Thymus (tissue), 11 donors: ENCODE measurements around the gene EYS. TPM values are rescaled to one million over a fixed set of nuclear protein-coding genes. Genes with fewer than 3 reads are reported as not detected.
"Not testable (repeated sequence)": the region's sequence is repeated elsewhere in the genome, so short reads cannot be mapped to it uniquely, and the experiment has no call there.

Experiments
- DNase-seq, 9 donors: peaks; one replicate each; pipeline ENCODE4 v3.0.0-alpha.2; 2013; ENCODE audit warnings: low spot score in 9 of 9, low read depth in 6 of 9, missing footprints in 1 of 9
- H3K27ac ChIP-seq, 2 donors: one replicate each; pipeline ENCODE4 v1.5.1; 2013; ENCODE audit warnings: control low read depth in 1 of 2, low read depth in 1 of 2, low read length in 1 of 2, mild to moderate bottlenecking in 1 of 2, moderate library complexity in 1 of 2
- H3K27me3 ChIP-seq, 2 donors: one replicate each; pipeline ENCODE4 v1.5.1; 2013; ENCODE audit warnings: low read length in 1 of 2; ENCODE audit not compliant: control insufficient read depth in 2 of 2, insufficient read depth in 1 of 2
- H3K36me3 ChIP-seq, 2 donors: one replicate each; pipeline ENCODE4 v1.5.1; 2013; ENCODE audit warnings: low read length in 1 of 2, mild to moderate bottlenecking in 1 of 2, moderate library complexity in 1 of 2; ENCODE audit not compliant: control insufficient read depth in 2 of 2, insufficient read depth in 2 of 2
- H3K4me1 ChIP-seq, 2 donors: one replicate each; pipeline ENCODE4 v1.5.1; 2013; ENCODE audit warnings: low read length in 2 of 2; ENCODE audit not compliant: control insufficient read depth in 2 of 2, insufficient read depth in 2 of 2
- H3K4me3 ChIP-seq, 2 donors: one replicate each; pipeline ENCODE4 v1.5.1; 2013; ENCODE audit warnings: low read length in 2 of 2, control low read depth in 1 of 2, mild to moderate bottlenecking in 1 of 2
- H3K9me3 ChIP-seq, 2 donors: one replicate each; pipeline ENCODE4 v1.5.1; 2013; ENCODE audit warnings: low read length in 1 of 2, mild to moderate bottlenecking in 1 of 2; ENCODE audit not compliant: control insufficient read depth in 2 of 2, insufficient read depth in 1 of 2
- WGBS: extraction: QIAGEN DNeasy Blood & Tissue Kit; methylation state at CpG from one replicate; pipeline ENCODE4 v1.1.7; 2013; 5-methylcytosine and 5-hydroxymethylcytosine counted together
- polyA plus RNA-seq: library from polyadenylated mRNA; stranded (reverse); fragments of 200-250 nt; gene quantifications from one replicate; pipeline ENCODE4 v1.2.3, GENCODE V29; 2013
- total RNA-seq: library from RNA; stranded (reverse); fragments of 120-200 nt; gene quantifications from one replicate; pipeline ENCODE4 v1.2.4, GENCODE V29; 2013
- donor health status: healthy.

EYS gene
- total and polyA plus RNA-seq, 2 donors = 0.05 to 0.28 TPM

DNA sequence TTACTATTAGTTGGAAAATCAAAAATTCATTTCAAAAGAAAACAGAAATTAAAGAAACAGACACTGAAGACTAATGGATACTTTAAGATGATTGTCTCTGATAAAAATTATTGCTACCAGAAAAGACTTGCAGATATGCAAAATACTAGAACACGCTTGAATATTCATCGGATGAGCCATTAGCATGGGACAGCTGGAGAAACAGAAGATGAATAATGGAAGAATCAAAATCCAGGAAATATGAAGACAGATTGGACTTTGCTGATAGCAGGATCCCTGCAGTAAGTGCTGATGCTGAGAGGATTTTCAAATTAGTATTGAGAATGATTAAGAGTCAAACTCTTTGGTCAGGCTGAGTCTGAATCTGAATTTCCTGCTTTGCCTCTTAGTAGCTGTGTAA is 169.4 kb downstream of the EYS start:
- no peak overlapping the region for H3K4me3 ChIP-seq
- no peak for DNase-seq
- H3K4me1 ChIP-seq = no peaks in the 10 kb centered on the region
- no peak overlapping the region for H3K27ac ChIP-seq
- no peaks in the 10 kb centered on the region for H3K27me3 ChIP-seq
- no peaks in the 10 kb centered on the region for H3K9me3 ChIP-seq
- H3K36me3 ChIP-seq = no peaks in the 10 kb centered on the region
- 96% methylated on average over 2 of the region's 2 CpGs for WGBS

DNA sequence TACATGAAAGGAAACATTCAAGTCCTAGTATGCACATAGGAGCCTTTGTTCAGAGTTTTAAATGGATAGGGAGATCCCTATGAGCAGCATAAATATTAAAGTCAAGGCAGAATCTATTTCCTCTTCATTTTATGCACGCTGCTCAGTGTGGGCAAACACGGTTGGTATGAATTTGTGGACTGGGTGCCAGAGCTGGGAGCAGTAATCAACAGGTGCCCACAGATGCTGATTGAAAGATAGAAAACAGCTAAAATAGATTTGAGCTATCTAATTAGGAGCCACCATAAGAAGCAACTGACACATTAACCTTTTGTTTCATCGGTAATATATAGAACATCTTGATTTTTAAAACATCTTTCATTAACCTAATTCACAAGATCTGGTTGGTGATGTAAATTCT is 175.5 kb downstream of the EYS start:
- H3K27ac ChIP-seq = no peak overlapping the region
- no peak for DNase-seq
- no peaks in the 10 kb centered on the region for H3K27me3 ChIP-seq
- no peak overlapping the region for H3K4me3 ChIP-seq
- H3K36me3 ChIP-seq = no peaks in the 10 kb centered on the region
- H3K9me3 ChIP-seq = no peaks in the 10 kb centered on the region
- WGBS = 92% methylated on average over 3 of the region's 3 CpGs
- H3K4me1 ChIP-seq = no peaks in the 10 kb centered on the region

GRCh38 chr6:65524232-65524631 is 182.8 kb downstream of the EYS start:
- no peaks in the 10 kb centered on the region for H3K9me3 ChIP-seq
- no peak for DNase-seq
- 92% methylated on average over 2 of the region's 2 CpGs for WGBS
- no peak overlapping the region for H3K27ac ChIP-seq
- no peaks in the 10 kb centered on the region for H3K36me3 ChIP-seq
- no peak overlapping the region for H3K4me3 ChIP-seq
- H3K4me1 ChIP-seq = no peaks in the 10 kb centered on the region
- H3K27me3 ChIP-seq = no peaks in the 10 kb centered on the region

GRCh38 chr6:65505736-65506135 is 201.3 kb downstream of the EYS start:
- Histone ChIP-seq H3K36me3 (no peaks in the 10 kb centered on the region), H3K4me1 (no peaks in the 10 kb centered on the region), H3K4me3 (no peak overlapping the region), H3K27me3 (no peaks in the 10 kb centered on the region), H3K27ac (no peak overlapping the region), H3K9me3 (no peaks in the 10 kb centered on the region)
- no peak for DNase-seq
- 90% methylated on average over 4 of the region's 4 CpGs for WGBS

DNA sequence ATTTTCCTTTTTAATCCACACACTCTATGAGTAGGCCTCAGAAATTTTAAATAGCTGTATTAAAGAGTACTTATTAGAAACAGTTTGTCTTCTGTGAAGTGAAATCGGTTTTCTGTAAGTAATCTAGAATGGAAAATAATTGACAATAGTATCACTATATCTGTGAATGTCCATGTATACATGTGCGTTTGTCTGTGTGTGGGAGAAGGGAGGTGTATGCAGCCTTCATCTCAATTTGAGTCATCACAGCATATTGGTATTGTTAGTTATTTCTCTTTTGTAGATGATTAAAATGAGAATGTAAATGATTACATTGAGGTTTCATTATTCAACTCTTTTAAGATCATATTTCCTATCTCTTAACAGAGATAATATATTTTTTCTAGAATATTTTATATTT is 206.0 kb downstream of the EYS start:
- 86% methylated on average over 2 of the region's 2 CpGs for WGBS

DNA sequence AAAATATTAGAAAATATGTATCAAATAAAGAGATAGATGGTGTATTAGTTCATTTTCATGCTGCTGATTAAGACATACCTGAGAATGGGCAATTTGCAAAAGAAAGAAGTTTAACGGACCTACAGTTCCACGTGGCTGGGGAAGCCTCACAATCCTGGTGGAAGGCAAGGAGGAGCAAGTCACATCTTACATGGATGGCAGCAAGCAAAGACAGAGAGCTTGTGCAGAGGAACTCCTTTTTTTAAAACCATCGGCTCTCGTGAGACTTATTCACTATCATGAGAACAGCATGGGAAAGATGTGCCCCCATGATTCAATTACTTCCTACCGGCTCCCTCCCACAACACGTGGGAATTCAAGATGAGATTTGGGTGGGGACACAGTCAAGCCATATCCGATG is 223.4 kb downstream of the EYS start:
- not testable (repeated sequence) for H3K4me1 ChIP-seq, H3K4me3 ChIP-seq, H3K36me3 ChIP-seq, H3K27ac ChIP-seq, H3K27me3 ChIP-seq, H3K9me3 ChIP-seq, DNase-seq
- WGBS = 94% methylated on average over 7 of the region's 7 CpGs

More for the DNA sequence above, 206.0 kb downstream of the EYS start:
- no peak for DNase-seq
- Histone ChIP-seq H3K36me3 (no peaks in the 10 kb centered on the region), H3K4me1 (no peaks in the 10 kb centered on the region), H3K27me3 (no peaks in the 10 kb centered on the region), H3K4me3 (no peak overlapping the region), H3K27ac (no peak overlapping the region), H3K9me3 (no peaks in the 10 kb centered on the region)

GRCh38 chr6:65469650-65470049 is 237.4 kb downstream of the EYS start:
- Histone ChIP-seq H3K27ac (no peak overlapping the region), H3K9me3 (no peaks in the 10 kb centered on the region), H3K4me1 (no peaks in the 10 kb centered on the region), H3K27me3 (no peaks in the 10 kb centered on the region), H3K4me3 (no peak overlapping the region), H3K36me3 (no peaks in the 10 kb centered on the region)
- DNase-seq = no peak

- 87% methylated on average over 3 of the region's 3 CpGs for WGBS
- Histone ChIP-seq H3K4me3 (no peak overlapping the region), H3K9me3 (no peaks in the 10 kb centered on the region), H3K27ac (no peak overlapping the region), H3K36me3 (no peaks in the 10 kb centered on the region), H3K4me1 (no peaks in the 10 kb centered on the region), H3K27me3 (no peaks in the 10 kb centered on the region)
- DNase-seq = no peak
Measured at GRCh38 chr6:65468307-65468706, 238.7 kb downstream of the EYS start.

- 70% methylated on average over 3 of the region's 3 CpGs for WGBS
- H3K27ac ChIP-seq = no peak overlapping the region
- H3K36me3 ChIP-seq = no peaks in the 10 kb centered on the region
- no peak for DNase-seq
- no peak overlapping the region for H3K4me3 ChIP-seq
- no peaks in the 10 kb centered on the region for H3K27me3 ChIP-seq
- H3K4me1 ChIP-seq = no peaks in the 10 kb centered on the region
- no peaks in the 10 kb centered on the region for H3K9me3 ChIP-seq
Measured at GRCh38 chr6:65461121-65461520, 245.9 kb downstream of the EYS start.

GRCh38 chr6:65452333-65452732 is 254.7 kb downstream of the EYS start:
- Histone ChIP-seq H3K9me3 (no peaks in the 10 kb centered on the region), H3K36me3 (no peaks in the 10 kb centered on the region), H3K4me3 (no peak overlapping the region), H3K27me3 (no peaks in the 10 kb centered on the region), H3K27ac (no peak overlapping the region), H3K4me1 (no peaks in the 10 kb centered on the region)
- DNase-seq = no peak
- 83% methylated on average over 1 of the region's 1 CpG for WGBS
